IMR-90 (cell line): ENCODE measurements around the gene LY6G5C. TPM values are rescaled to one million over a fixed set of nuclear protein-coding genes. Genes with fewer than 3 reads are reported as not detected.

ENCODE experiments used
- ATAC-seq: fragments of 200-7000 bp; cut with Tn5 transposase; 2 replicates; pipeline ENCODE4 v1.9.1; 2020; ENCODE audit warnings: low read depth, mild to moderate bottlenecking, moderate library complexity
- BruUV-seq: library from RNA; stranded (reverse); fragments of 400-500 nt; replicated peaks from 2 replicates; lab custom pipeline; 2021; lab: Mats Ljungman, UMichigan
- CTCF ChIA-PET: fragments of 300-600 bp; formaldehyde crosslinking; extraction: SDS; loops from one replicate; lab custom pipeline; 2021; ENCODE audit warnings: antibody characterized with exemption; lab: Yijun Ruan, JAX
- POLR2A ChIA-PET: fragments of 300-600 bp; sonication (Branson Sonifier 250); formaldehyde crosslinking; loops from one replicate; lab custom pipeline; 2022; ENCODE audit warnings: antibody characterized with exemption; ENCODE audit not compliant: unreplicated experiment; lab: Charles Lee
- DNase-seq: peaks from one replicate; pipeline ENCODE4 v3.0.0; 2013
- H2AFZ ChIP-seq: replicated peaks from 2 replicates; pipeline ENCODE3; 2013; ENCODE audit warnings: low read length, mild to moderate bottlenecking; ENCODE audit not compliant: poor library complexity
- H2AK5ac ChIP-seq: 2 replicates; pipeline ENCODE4 v1.6.1; 2013; ENCODE audit warnings: low read depth, low read length, inconsistent platforms
- H2AK9ac ChIP-seq: replicated peaks from 2 replicates; pipeline ENCODE3; 2013; ENCODE audit warnings: mild to moderate bottlenecking, low read depth, low read length, moderate library complexity; ENCODE audit not compliant: poor library complexity
- H2BK120ac ChIP-seq: 2 replicates; pipeline ENCODE4 v1.6.1; 2013; ENCODE audit warnings: low read depth, low read length, inconsistent platforms
- H2BK15ac ChIP-seq: 3 replicates; pipeline ENCODE4 v1.6.1; 2013; ENCODE audit warnings: low read depth, low read length, inconsistent platforms
- H2BK20ac ChIP-seq: 2 replicates; pipeline ENCODE4 v1.6.1; 2013; ENCODE audit warnings: low read depth, mild to moderate bottlenecking, inconsistent platforms, low read length, moderate library complexity
- H2BK5ac ChIP-seq: 2 replicates; pipeline ENCODE4 v1.6.1; 2013; ENCODE audit warnings: mild to moderate bottlenecking, low read depth, low read length, inconsistent platforms; ENCODE audit not compliant: poor library complexity, severe bottlenecking
- H3K14ac ChIP-seq: replicated peaks from 2 replicates; pipeline ENCODE4 v1.6.1; 2013; ENCODE audit warnings: low read depth, low read length, inconsistent platforms
- H3K18ac ChIP-seq: 2 replicates; pipeline ENCODE4 v1.6.1; 2013; ENCODE audit warnings: low read depth, low read length, control low read depth
- H3K23ac ChIP-seq: 2 replicates; pipeline ENCODE4 v1.6.1; 2013; ENCODE audit warnings: low read depth, low read length, inconsistent platforms
- H3K27ac ChIP-seq: 2 replicates; pipeline ENCODE4 v1.5.1; 2013; ENCODE audit warnings: mild to moderate bottlenecking, control low read depth, low read length; ENCODE audit not compliant: insufficient read depth
- H3K27me3 ChIP-seq: 2 replicates; pipeline ENCODE4 v1.6.1; 2013; ENCODE audit warnings: low read length; ENCODE audit not compliant: control insufficient read depth, insufficient read depth
- H3K36me3 ChIP-seq: 2 replicates; pipeline ENCODE4 v1.6.1; 2013; ENCODE audit warnings: low read length, mixed read lengths; ENCODE audit not compliant: control insufficient read depth, insufficient read depth
- H3K4ac ChIP-seq: 2 replicates; pipeline ENCODE4 v1.6.1; 2013; ENCODE audit warnings: low read depth, low read length, inconsistent platforms
- H3K4me1 ChIP-seq: 2 replicates; pipeline ENCODE4 v1.6.1; 2013; ENCODE audit warnings: low read length, mixed read lengths; ENCODE audit not compliant: control insufficient read depth, insufficient read depth
- H3K4me2 ChIP-seq: 2 replicates; pipeline ENCODE4 v1.6.1; 2013; ENCODE audit warnings: low read depth, mild to moderate bottlenecking, control low read depth, low read length, moderate library complexity
- H3K4me3 ChIP-seq: 2 replicates; pipeline ENCODE4 v1.5.1; 2013; ENCODE audit warnings: low read depth, mild to moderate bottlenecking, control low read depth, low read length, moderate library complexity; ENCODE audit not compliant: insufficient read depth
- H3K56ac ChIP-seq: 2 replicates; pipeline ENCODE4 v1.6.1; 2013; ENCODE audit warnings: low read length, inconsistent platforms; ENCODE audit not compliant: insufficient read depth; ENCODE audit errors: extremely low read depth
- H3K79me1 ChIP-seq, 2 experiments: 2 replicates each; pipeline ENCODE4 v1.6.1; 2013; ENCODE audit warnings: low read length in 2 of 2, inconsistent platforms in 1 of 2, low read depth in 1 of 2
- H3K9ac ChIP-seq: 2 replicates; pipeline ENCODE4 v1.6.1; 2013; ENCODE audit warnings: low read depth, low read length, control low read depth
- H3K9me1 ChIP-seq: 2 replicates; pipeline ENCODE4 v1.6.1; 2013; ENCODE audit warnings: low read length, inconsistent platforms; ENCODE audit not compliant: insufficient read depth
- H3K9me3 ChIP-seq: 2 replicates; pipeline ENCODE4 v1.6.1; 2013; ENCODE audit warnings: low read length; ENCODE audit not compliant: control insufficient read depth, insufficient read depth
- H4K20me1 ChIP-seq: 2 replicates; pipeline ENCODE4 v1.6.1; 2013; ENCODE audit warnings: low read length, inconsistent platforms; ENCODE audit not compliant: insufficient read depth
- H4K5ac ChIP-seq: 2 replicates; pipeline ENCODE4 v1.6.1; 2013; ENCODE audit warnings: mild to moderate bottlenecking, low read depth, low read length, control low read depth
- H4K8ac ChIP-seq, 2 experiments: 2 replicates each; pipeline ENCODE4 v1.6.1; 2013; ENCODE audit warnings: low read depth in 2 of 2, low read length in 2 of 2, control low read depth in 1 of 2, inconsistent platforms in 1 of 2
- H4K91ac ChIP-seq: 2 replicates; pipeline ENCODE4 v1.6.1; 2013; ENCODE audit warnings: low read depth, low read length, inconsistent platforms; ENCODE audit not compliant: insufficient read depth
- CEBPB ChIP-seq: IDR thresholded peaks from 2 replicates; pipeline ENCODE4 v1.6.1; 2012; ENCODE audit warnings: low read depth, low read length, improper control_type of control experiment
- CHD1 ChIP-seq: IDR thresholded peaks from 2 replicates; pipeline ENCODE4 v1.6.1; 2012; ENCODE audit warnings: low read depth, low read length, improper control_type of control experiment
- FOS ChIP-seq: fragments of 150-350 bp; IDR thresholded peaks from 2 replicates; pipeline ENCODE4 v1.6.1; 2016; ENCODE audit warnings: low read depth, low read length
- MXI1 ChIP-seq: IDR thresholded peaks from 2 replicates; pipeline ENCODE4 v1.6.1; 2012; ENCODE audit warnings: low read depth, mild to moderate bottlenecking, low read length, moderate library complexity, borderline replicate concordance
- RAD21 ChIP-seq: IDR thresholded peaks from 2 replicates; pipeline ENCODE4 v1.6.1; 2012; ENCODE audit warnings: low read length, improper control_type of control experiment
- RCOR1 ChIP-seq: IDR thresholded peaks from 2 replicates; pipeline ENCODE4 v1.6.1; 2012; ENCODE audit warnings: mild to moderate bottlenecking, low read length, improper control_type of control experiment; ENCODE audit not compliant: insufficient replicate concordance
- RFX5 ChIP-seq: IDR thresholded peaks from 2 replicates; pipeline ENCODE4 v1.8.0; 2012; ENCODE audit warnings: low read depth, mild to moderate bottlenecking, low read length, moderate library complexity
- WGBS, 2 experiments: methylation state at CpG; one replicate each; pipeline versions ENCODE4 v1.1.5 to v1.1.7; 2013; ENCODE audit warnings: missing lambda C conversion rate in 2 of 2; ENCODE audit not compliant: insufficient read length in 1 of 2; ENCODE audit errors: extremely low coverage in 2 of 2; 5-methylcytosine and 5-hydroxymethylcytosine counted together
- dilution Hi-C: fragments of 300-500 bp; cut with HindIII; formaldehyde crosslinking; loops from one replicate; pipeline ENCODE4 v1.14.3; 2018; ENCODE audit warnings: low sequenced_read_pairs; ENCODE audit not compliant: unreplicated experiment
- in situ Hi-C: fragments of 300-500 bp; cut with MboI; formaldehyde crosslinking; loops from 3 replicates; pipeline ENCODE4 v1.14.3; 2019; ENCODE audit warnings: low sequenced_read_pairs, inconsistent platforms, mixed read lengths
- intact Hi-C: fragments of 100-400 bp; cut with micrococcal nuclease; formaldehyde crosslinking; loops from 2 replicates; pipeline ENCODE4 v1.10.0; 2022
- polyA plus RNA-seq, 3 experiments: library from polyadenylated mRNA; depleted of rRNA; stranded (reverse); fragments of >200 nt; gene quantifications; 2 replicates each; pipeline ENCODE4 v1.2.3, GENCODE V29; 2012; ENCODE audit warnings: low replicate concordance in 1 of 3
- total RNA-seq: library from RNA; depleted of rRNA; stranded (reverse); fragments of >200 nt; gene quantifications from 2 replicates; pipeline ENCODE4 v1.2.3, GENCODE V29; 2012

LY6G5C gene
- total and polyA plus RNA-seq, 2 of the 4 experiments (the other 2 are of a cell fraction) = 0.18 to 2.0 TPM

DNA sequence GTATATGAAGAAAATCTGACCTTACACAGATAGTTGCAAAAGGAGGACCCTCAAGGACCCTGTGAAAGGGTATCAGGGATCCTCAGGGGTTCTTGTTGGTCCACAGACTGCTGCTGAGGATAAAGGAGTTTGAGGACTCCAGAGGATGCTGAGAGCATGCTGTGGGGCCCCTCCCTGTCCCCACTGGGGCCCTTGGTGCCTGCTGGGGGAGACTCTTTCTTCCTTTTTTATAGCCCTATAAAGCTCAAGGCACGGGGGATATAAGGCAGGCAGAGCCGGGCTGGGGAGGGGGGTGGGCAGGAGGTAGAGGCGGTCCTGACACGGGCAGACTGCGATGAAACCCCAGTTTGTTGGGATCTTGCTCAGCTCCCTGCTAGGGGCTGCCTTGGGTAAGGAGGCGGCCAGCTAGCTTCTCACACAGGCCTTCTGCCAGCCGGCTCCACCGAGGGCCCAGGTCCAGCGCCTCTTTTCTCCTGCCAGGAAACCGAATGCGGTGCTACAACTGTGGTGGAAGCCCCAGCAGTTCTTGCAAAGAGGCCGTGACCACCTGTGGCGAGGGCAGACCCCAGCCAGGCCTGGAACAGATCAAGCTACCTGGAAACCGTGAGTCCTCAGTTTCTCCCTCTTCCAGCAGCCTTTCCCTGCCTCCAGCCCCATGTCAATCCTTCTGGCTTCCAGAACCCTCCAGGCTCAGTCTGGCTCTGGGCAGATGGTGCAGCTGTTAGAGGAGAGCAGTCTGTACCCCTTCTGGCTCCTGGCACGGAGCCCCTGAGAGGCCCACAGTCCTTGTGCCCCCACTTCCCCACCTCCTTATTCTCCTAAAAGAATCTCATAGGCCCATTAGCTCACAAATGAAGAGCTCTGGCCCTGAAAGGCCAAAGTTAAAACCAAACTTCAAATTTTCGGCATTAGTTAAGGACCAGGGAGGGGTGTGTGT, 34.4 kb upstream of the LY6G5C start, which contains the start of gene LY6G6D:
TSS of gene LY6G6D (plus strand) at position 327 of the 937 bp plus-strand sequence. CDS start at position 335, 8 bp downstream.
- Histone ChIP-seq H2BK20ac (no peak within 1 kb of the TSS), H4K20me1 (no peaks in the 10 kb centered on the region; the same call in 1 of the 2 replicates), H4K8ac (no peak within 1 kb of the TSS), H4K91ac (no peak within 1 kb of the TSS), H2AK5ac (no peak within 1 kb of the TSS), H3K23ac (0 out of 2 replicates have a peak within 1 kb of the TSS, but pooled peaks have one; percentile 59), H2BK15ac (no peak within 1 kb of the TSS), H3K79me1 (no peaks in the 10 kb centered on the region), H3K14ac (no peak within 1 kb of the TSS), H3K36me3 (no peaks in the 10 kb centered on the region), H3K4ac (no peak within 1 kb of the TSS), H3K27ac (no peak within 1 kb of the TSS), H3K4me2 (no peak within 1 kb of the TSS), H3K9me3 (no peaks in the 10 kb centered on the region), H2AFZ (no peak within 1 kb of the TSS), H2BK5ac (no peak within 1 kb of the TSS), H3K4me1 (no peaks in the 10 kb centered on the region), H3K9me1 (peaks cover 4% of the 10 kb centered on the region; the same call in 1 of the 2 replicates), H3K9ac (no peak within 1 kb of the TSS), H3K56ac (no peak within 1 kb of the TSS), H2AK9ac (peak within 1 kb of the TSS; percentile 52), H3K18ac (no peak within 1 kb of the TSS), H3K4me3 (no peak within 1 kb of the TSS), H3K27me3 (peaks cover 32% of the 10 kb centered on the region), H2BK120ac (no peak within 1 kb of the TSS), H4K5ac (no peak within 1 kb of the TSS)
- BruUV-seq = no TSS peak
- in situ Hi-C loops = no loop called here
- DNase-seq (no peak), ATAC-seq (no peak)
- TF ChIP-seq RFX5 (no peak), CEBPB (no peak), MXI1 (no peak), RAD21 (no peak), CHD1 (no peak), RCOR1 (no peak), FOS (no peak)
- 52% methylated on average over 8 of the region's 16 CpGs; no CpG with 5 or more reads in 1 of the 2 experiments for WGBS, 2 experiments
- dilution Hi-C loops = no loop called here
- intact Hi-C loops = no loop called here
- POLR2A ChIA-PET = interaction anchor here (0.5 kb wide), 1 partner anchor 24 kb away, joined by 3 read pairs; the partner anchor contains the start of gene MSH5
- CTCF ChIA-PET = interaction anchor here (0.6 kb wide), 1 partner anchor 17 kb away, joined by 3 read pairs; no protein-coding TSS in a partner anchor
